ENCODE data around the gene C8B. TPM values are rescaled to one million over a fixed set of nuclear protein-coding genes. Genes with fewer than 3 reads are reported as not detected.

The C8B gene
- total RNA-seq, 1 experiment from 2014 or later, result not detected

DNA sequence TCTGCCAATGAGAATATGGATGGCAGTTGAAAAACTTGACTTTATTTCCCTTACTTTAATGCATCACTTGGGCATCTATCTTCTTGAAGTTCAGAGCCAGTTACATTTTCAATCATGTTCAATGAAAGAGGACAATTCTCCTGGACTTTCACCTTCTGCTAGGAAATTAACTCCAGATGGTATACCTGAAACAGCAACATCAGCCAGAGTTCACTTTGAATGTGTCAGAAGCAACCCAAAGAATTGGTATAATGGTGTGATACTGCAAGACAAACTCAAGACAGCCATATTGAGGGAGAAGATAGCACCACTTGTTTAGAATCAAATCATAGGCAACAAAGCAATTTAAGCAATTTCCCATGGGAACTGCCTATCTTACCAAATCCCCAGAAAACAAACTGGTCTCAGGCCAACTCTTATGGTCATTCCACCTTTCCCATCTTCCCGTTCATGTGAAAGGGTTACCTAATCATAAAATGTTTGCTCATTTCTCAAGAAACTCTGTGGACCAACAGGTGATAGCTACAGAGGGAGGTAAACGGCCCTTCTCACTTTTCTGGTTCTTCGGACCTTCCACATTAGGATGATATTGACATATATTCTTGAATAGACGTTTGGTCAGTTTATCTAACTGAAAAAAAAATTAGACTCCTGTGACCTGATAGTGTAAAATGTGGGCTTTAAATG is 29.7 kb upstream of the C8B start:
- no peak overlapping the region for H3K9ac ChIP-seq (ENCODE audit: extremely low read depth, insufficient read length, low read length)
- H3K4me1 Mint-ChIP-seq, result peaks cover 11 to 18% of the 10 kb centered on the region in 2 experiments
- H3K23ac ChIP-seq (ENCODE audit: insufficient read length, low read depth, low read length), result no peak overlapping the region
- H3K4me1 ChIP-seq (ENCODE audit: insufficient read depth, low read length), result no peaks in the 10 kb centered on the region
- H3K79me1 ChIP-seq (ENCODE audit: insufficient read depth, low read depth, low read length, poor library complexity, severe bottlenecking), result no peaks in the 10 kb centered on the region
- no peak overlapping the region for H3K27ac ChIP-seq (ENCODE audit: insufficient read length, low read depth, low read length)
- no peak overlapping the region for H2BK120ac ChIP-seq (ENCODE audit: low read depth, low read length, poor library complexity, severe bottlenecking)
- H3K79me2 ChIP-seq (ENCODE audit: insufficient read depth, low read length), result no peaks in the 10 kb centered on the region
- WGBS (ENCODE audit: extremely low coverage, insufficient read length, low lambda C conversion rate), result no CpG with 5 or more reads among the region's 4 CpGs
- H3T11ph ChIP-seq (ENCODE audit: low read length), result no peak overlapping the region
- no peak overlapping the region for H3K4ac ChIP-seq (ENCODE audit: low read depth, low read length)
- H2BK15ac ChIP-seq (ENCODE audit: low read depth, low read length), result no peak overlapping the region
- H4K8ac ChIP-seq (replicated peaks; ENCODE audit: insufficient read length, low read depth, low read length), result no peak overlapping the region
- no peaks in the 10 kb centered on the region for H3K27me3 Mint-ChIP-seq (ENCODE audit: low read depth)
- no peak overlapping the region for H2AFZ ChIP-seq (ENCODE audit: low read length)
- H3K18ac ChIP-seq (ENCODE audit: insufficient read length, low read depth, low read length), result no peak overlapping the region
- H4K20me1 ChIP-seq (ENCODE audit: control insufficient read depth, insufficient read depth, insufficient read length), result no peaks in the 10 kb centered on the region
- H3K9me3 ChIP-seq (ENCODE audit: control insufficient read depth, low read depth, low read length), result no peaks in the 10 kb centered on the region
- H3K27ac Mint-ChIP-seq, result no peak overlapping the region
- no peak overlapping the region for H3K4me3 Mint-ChIP-seq
- TF ChIP-seq, protein P1, sequence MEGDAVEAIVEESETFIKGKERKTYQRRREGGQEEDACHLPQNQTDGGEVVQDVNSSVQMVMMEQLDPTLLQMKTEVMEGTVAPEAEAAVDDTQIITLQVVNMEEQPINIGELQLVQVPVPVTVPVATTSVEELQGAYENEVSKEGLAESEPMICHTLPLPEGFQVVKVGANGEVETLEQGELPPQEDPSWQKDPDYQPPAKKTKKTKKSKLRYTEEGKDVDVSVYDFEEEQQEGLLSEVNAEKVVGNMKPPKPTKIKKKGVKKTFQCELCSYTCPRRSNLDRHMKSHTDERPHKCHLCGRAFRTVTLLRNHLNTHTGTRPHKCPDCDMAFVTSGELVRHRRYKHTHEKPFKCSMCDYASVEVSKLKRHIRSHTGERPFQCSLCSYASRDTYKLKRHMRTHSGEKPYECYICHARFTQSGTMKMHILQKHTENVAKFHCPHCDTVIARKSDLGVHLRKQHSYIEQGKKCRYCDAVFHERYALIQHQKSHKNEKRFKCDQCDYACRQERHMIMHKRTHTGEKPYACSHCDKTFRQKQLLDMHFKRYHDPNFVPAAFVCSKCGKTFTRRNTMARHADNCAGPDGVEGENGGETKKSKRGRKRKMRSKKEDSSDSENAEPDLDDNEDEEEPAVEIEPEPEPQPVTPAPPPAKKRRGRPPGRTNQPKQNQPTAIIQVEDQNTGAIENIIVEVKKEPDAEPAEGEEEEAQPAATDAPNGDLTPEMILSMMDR (conservative IDR thresholded peaks at IDR 0.05), result no peak
- no peak overlapping the region for H4K91ac ChIP-seq (ENCODE audit: insufficient read length, low read depth, low read length)
- H4K5ac ChIP-seq (ENCODE audit: insufficient read length, low read depth, low read length), result no peak overlapping the region
- no peak overlapping the region for H2BK20ac ChIP-seq (ENCODE audit: low read depth, low read length, poor library complexity, severe bottlenecking)
- H3K27me3 ChIP-seq (ENCODE audit: insufficient read depth, low read length), result no peaks in the 10 kb centered on the region
- no peak overlapping the region for H2BK12ac ChIP-seq (ENCODE audit: insufficient read length, low read depth, low read length)
- no peak overlapping the region for H3K4me2 ChIP-seq (ENCODE audit: insufficient read depth, insufficient read length, low read length)
- DNase-seq, result no peak
- no peak overlapping the region for H2BK5ac ChIP-seq (ENCODE audit: insufficient read length, low read length)
- H3K56ac ChIP-seq (ENCODE audit: insufficient read length, low read depth, low read length), result no peak overlapping the region
- no peaks in the 10 kb centered on the region; a peak in 1 of 7 replicates for H3K36me3 Mint-ChIP-seq (ENCODE audit: insufficient read depth in 1 of 3, low read depth in 3 of 3)
- no peaks in the 10 kb centered on the region for H3K23me2 ChIP-seq (ENCODE audit: insufficient read length, low read depth, low read length, poor library complexity, severe bottlenecking)
- H3K14ac ChIP-seq (ENCODE audit: insufficient read depth, low read length), result no peak overlapping the region
- no peaks in the 10 kb centered on the region for H3K9me3 Mint-ChIP-seq
- no peak overlapping the region for H2AK5ac ChIP-seq (ENCODE audit: insufficient read length, low read length)

Data from H9 (cell line).